Stomach smooth muscle (tissue), 2 donors: ENCODE results near the gene ANTXRL.
"Not testable (repeated sequence)": the region's sequence is repeated elsewhere in the genome, so short reads cannot be mapped to it uniquely, and the experiment has no call there.

Experiments
- H3K27ac ChIP-seq: one replicate; pipeline ENCODE4 v1.7.0; 2013; ENCODE audit warnings: mild to moderate bottlenecking, low read length, inconsistent platforms
- H3K27me3 ChIP-seq, 2 donors: one replicate each; pipeline ENCODE4 v1.7.0; 2013; ENCODE audit warnings: low read length in 2 of 2; ENCODE audit not compliant: insufficient read depth in 2 of 2, control insufficient read depth in 1 of 2
- H3K36me3 ChIP-seq, 2 donors: one replicate each; pipeline ENCODE4 v1.7.0; 2013; ENCODE audit warnings: low read length in 2 of 2; ENCODE audit not compliant: control insufficient read depth in 2 of 2, insufficient read depth in 2 of 2
- H3K4me1 ChIP-seq: one replicate; pipeline ENCODE4 v1.7.0; 2013; ENCODE audit warnings: low read length; ENCODE audit not compliant: control insufficient read depth, insufficient read depth
- H3K4me3 ChIP-seq, 2 donors: one replicate each; pipeline ENCODE4 v1.7.0; 2013; ENCODE audit warnings: low read length in 2 of 2
- H3K9ac ChIP-seq, 2 donors: one replicate each; pipeline ENCODE4 v1.7.0; 2013; ENCODE audit warnings: low read length in 2 of 2, mild to moderate bottlenecking in 1 of 2
- H3K9me3 ChIP-seq, 2 donors: one replicate each; pipeline ENCODE4 v1.7.0; 2013; ENCODE audit warnings: low read length in 2 of 2; ENCODE audit not compliant: control insufficient read depth in 2 of 2
- donor health status: healthy.
- donor health status: Pancreatic carcinoma.

The ANTXRL gene

DNA sequence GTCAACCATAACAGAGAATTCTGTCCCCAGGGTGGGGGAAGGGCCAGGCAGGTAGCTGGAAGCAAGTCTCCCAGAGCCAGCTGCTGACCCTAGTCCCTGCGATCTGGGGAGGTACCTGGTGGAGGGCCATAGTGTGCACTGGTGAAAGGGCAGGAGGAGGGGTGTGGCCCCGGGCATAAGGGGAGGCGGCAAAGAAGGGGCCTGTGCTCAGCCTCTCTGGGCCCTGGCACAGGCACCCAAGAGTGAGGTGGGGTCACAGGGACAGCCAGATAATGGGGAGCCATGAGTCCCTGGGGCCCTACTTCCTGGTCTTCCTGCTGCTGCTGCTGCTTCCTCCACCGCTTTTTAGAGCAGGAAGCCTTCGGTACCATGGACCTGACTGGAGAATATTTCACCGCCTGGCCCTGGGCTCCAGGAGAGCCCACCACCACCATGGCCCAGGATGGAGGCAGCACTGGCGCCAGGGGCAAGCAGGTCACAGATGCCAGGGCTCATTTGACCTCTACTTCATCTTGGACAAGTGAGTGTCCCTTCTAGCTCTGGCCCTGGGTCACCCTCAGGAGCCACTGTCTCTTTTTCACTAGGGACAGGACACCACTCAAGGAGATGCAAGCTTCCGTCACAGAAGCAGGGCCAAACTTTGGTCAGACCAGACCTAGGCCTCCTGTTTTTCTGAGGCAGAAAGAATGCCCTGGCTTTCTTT, at the start of gene ANTXRL:
TSS of gene ANTXRL (plus strand) at position 7 of the 703 bp plus-strand sequence. CDS start at position 273, 266 bp downstream.
- H3K9ac ChIP-seq = no peak within 1 kb of the TSS
- no peaks in the 10 kb centered on the region for H3K36me3 ChIP-seq
- H3K9me3 ChIP-seq = peaks cover 0 to 2% of the 10 kb centered on the region in 2 donors
- peaks cover 0 to 3% of the 10 kb centered on the region in 2 donors for H3K27me3 ChIP-seq
- H3K4me3 ChIP-seq = no peak within 1 kb of the TSS
- peaks cover 32% of the 10 kb centered on the region for H3K4me1 ChIP-seq
- H3K27ac ChIP-seq = no peak within 1 kb of the TSS

DNA sequence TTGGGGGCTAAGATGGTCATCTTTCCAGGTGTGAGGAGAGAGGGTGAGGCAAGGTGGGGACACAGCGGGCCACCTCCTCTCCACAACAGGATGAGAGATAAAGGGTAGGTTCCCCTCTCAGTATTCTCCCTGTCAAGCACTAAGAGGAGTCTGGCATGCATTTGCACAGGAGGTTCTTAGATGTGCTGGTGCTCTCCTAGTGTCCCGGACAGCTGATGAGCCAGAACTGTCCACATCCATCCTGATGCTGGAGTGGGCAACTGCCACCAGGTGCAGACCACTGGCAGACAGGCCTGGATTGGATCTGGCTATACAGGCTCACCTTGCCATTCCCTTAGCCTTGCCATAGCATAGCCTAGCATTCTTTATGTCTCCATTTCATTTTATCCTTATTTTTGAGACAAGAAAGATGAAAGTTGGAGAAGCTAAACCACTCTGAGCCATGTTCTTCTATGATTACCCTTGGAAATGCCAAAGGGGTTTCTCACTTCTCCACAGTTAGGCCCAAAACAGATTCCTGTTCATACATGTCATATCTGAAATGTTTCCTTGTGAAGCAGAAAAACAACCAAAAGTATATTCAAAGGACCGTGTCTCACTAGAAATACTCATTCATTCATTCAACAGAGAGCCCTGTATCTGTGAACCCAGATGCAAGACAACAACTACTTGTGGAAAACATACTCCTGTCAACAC, 48.8 kb upstream of the ANTXRL start:
- no peak overlapping the region for H3K9ac ChIP-seq
- no peak overlapping the region for H3K27ac ChIP-seq
- no peaks in the 10 kb centered on the region for H3K36me3 ChIP-seq
- H3K9me3 ChIP-seq = peaks cover 0 to 9% of the 10 kb centered on the region in 2 donors
- no peaks in the 10 kb centered on the region for H3K4me1 ChIP-seq
- peaks cover 0 to 17% of the 10 kb centered on the region in 2 donors for H3K27me3 ChIP-seq
- H3K4me3 ChIP-seq = no peak overlapping the region

DNA sequence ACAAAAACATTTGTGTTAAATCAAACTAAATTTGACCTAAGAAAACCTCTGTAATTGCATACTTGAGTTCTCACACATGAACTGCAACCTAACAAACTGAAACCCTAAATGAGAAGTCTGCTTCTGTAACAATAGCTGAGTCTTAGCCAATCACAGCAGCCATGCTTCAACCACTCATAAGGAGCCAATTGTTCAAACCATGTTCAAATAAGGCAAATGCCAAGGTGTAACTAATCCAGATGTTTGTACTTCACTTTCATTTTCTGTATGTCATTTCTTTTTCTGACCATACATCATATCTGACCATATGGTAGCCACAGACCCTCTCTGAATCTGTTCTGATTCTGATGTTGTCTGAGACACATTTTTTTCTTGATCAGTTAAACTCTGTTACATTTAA, 47.5 kb upstream of the ANTXRL start:
- Histone ChIP-seq H3K9ac (no peak overlapping the region), H3K4me3 (no peak overlapping the region), H3K9me3 (peaks cover 0 to 9% of the 10 kb centered on the region in 2 donors), H3K36me3 (no peaks in the 10 kb centered on the region), H3K27ac (no peak overlapping the region), H3K4me1 (no peaks in the 10 kb centered on the region), H3K27me3 (peaks cover 0 to 17% of the 10 kb centered on the region in 2 donors)

DNA sequence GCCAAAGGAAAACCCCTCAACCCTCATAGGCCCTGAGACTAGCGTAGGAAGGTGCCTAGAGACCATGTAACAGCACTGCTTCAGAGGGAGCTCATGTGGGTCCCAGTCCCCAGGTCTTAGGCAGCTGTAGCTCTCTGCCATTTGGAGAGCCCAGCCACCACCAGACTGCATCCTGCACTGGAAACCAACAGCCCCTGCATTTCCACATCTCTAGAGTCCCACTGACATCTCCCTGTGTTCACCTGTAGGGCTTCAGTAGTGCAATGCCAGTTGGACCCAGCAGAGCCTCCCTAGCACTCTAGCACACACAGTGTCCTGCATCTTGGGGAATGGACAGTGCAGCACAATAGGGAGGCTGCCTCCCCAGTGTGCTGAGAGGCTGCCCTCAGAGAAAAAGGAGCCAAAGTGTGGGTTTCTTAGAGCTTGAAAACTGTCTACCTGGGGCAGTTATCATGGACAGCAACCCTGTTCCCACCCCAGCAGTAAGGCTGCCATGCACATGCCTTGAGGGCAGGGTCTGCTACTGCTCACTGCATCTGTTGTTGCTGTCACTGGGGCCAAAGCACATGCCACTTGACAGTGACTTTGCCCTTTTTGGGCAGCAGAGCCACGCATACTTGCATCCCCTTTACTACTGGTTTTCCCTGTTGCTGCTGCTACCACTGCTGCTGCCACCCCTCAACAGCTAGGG, 46.7 kb upstream of the ANTXRL start:
- Histone ChIP-seq H3K9ac (no peak overlapping the region), H3K4me1 (no peaks in the 10 kb centered on the region), H3K27me3 (peaks cover 0 to 17% of the 10 kb centered on the region in 2 donors), H3K9me3 (peaks cover 0 to 7% of the 10 kb centered on the region in 2 donors), H3K4me3 (no peak overlapping the region), H3K36me3 (no peaks in the 10 kb centered on the region), H3K27ac (no peak overlapping the region)

DNA sequence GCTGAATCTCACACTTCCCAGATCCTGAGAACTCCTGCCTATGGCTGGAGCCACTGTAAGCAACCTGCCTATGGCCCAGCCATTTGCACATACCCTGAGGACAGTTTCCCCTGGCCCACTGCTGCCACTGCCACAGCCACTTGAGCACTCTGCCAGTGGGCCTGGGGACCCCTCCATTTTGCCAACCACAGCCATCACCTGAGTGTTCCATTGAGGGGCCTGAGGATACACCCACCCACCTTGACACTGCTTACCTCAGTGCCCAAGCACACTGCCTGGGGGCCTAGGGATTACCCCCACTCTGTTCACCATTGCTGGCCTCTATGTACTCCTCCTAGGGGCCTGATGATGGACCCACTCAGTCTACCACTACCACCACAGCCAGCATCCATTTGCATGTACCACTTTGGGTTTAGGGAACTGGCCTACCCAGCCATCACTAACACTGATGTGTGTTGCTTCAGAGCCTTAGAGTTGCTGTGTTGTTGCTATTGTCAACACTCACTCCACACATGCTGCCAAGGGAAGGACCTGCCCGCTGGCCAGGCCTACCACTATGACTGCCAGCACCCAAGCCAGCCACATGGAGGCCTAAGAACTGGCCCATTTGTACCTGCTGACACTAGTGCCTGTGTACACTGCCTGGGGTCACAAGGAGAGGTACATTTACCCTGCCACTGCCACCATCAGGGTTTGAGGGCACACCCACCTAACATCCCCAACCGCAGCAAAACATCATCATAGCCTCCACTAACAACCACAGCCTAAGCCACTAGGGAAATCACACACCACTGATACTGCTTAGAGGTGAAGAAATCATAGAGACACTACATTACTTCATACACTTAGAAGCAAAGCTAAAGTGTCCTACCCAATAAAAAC, 45.9 kb upstream of the ANTXRL start:
- Histone ChIP-seq H3K9me3 (peaks cover 0 to 6% of the 10 kb centered on the region in 2 donors), H3K4me1 (no peaks in the 10 kb centered on the region), H3K27me3 (peaks cover 0 to 17% of the 10 kb centered on the region in 2 donors), H3K36me3 (no peaks in the 10 kb centered on the region), H3K4me3 (no peak overlapping the region), H3K9ac (no peak overlapping the region), H3K27ac (no peak overlapping the region)

DNA sequence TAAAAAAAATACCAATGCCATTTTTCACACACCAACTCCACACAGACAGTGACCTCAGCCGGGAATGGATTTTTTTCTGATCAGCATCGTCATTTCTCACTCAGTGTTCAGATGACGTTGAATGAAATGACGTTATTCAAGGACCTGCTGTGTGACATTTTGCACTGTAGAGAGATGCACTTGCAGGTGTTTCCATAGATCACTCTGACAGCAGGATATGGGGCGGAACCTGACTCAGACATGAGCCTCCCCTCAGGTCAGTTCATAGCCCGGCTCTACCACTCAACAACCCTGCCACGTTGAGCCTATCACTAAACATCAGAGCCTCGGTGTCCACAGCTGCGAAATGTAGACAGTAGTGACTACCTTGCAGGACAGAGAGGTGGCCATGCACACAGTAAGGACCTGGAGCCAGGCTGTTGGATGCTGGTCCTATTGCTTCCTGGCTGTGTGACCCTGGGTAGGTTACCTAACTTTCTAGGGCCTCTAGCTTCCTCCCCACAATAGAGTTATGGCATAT, 41.4 kb upstream of the ANTXRL start:
- Histone ChIP-seq H3K4me1 (peaks cover 2% of the 10 kb centered on the region), H3K36me3 (no peaks in the 10 kb centered on the region), H3K9me3 (peaks cover 0 to 6% of the 10 kb centered on the region in 2 donors), H3K4me3 (no peak overlapping the region), H3K27me3 (peaks cover 0 to 6% of the 10 kb centered on the region in 2 donors), H3K9ac (no peak overlapping the region), H3K27ac (no peak overlapping the region)

DNA sequence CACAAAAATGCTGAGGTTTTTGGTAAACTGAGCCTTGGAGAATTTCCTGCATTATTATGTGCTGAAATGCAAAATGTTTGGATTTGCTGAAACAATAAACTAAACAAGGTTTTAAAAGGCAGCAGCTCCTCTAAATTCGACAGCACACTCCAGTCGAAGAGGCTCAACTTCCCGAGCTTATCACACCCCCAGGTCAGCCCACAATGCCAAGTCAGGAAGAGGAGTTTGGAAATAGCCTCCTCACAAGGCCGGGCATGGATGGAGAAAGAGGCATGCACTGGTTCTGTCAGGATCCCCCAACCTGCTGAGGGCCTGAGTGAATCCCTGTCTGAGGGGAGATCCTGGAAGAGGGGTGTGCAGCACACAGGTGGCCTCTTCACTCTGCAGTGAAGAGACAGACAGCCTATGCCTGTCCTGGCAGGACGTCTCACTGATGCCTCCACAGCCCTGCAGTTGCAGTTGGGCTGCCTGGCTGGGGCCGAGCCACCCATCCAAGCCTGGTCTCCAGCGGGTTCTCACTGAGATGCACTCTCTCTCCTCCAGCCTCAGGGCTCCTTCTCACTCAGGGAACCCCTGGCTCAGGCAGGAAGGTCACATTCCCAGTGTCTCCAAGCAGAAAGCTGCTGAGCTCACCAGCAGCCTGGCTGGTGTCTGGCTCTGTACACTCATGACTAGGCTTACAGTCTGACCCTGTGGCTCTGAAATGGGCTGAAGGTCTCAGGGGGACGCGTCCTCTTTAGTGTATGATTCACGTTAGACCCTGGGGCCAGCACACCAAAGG, 40.2 kb upstream of the ANTXRL start:
- not testable (repeated sequence) for H3K9ac ChIP-seq, H3K9me3 ChIP-seq, H3K4me1 ChIP-seq, H3K27me3 ChIP-seq, H3K36me3 ChIP-seq, H3K27ac ChIP-seq, H3K4me3 ChIP-seq

DNA sequence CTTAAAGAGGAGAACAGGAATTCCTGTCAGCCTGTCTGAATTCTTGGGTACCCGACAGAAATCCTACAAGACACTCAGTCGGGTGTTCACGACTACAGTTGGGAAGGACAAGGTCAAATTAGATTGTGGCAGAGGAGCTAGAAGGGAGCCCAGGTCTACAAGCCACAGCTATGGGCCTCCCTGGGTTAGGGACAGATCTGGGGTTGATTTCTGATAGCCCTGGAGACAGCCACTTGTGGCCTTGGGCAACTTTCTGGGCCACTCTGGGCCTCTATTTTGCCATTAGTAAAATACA, 39.7 kb upstream of the ANTXRL start:
- Histone ChIP-seq H3K36me3 (no peaks in the 10 kb centered on the region), H3K9me3 (peaks cover 0 to 1% of the 10 kb centered on the region in 2 donors), H3K9ac (no peak overlapping the region), H3K27me3 (peaks cover 0 to 2% of the 10 kb centered on the region in 2 donors), H3K4me3 (no peak overlapping the region), H3K4me1 (peaks cover 2% of the 10 kb centered on the region), H3K27ac (no peak overlapping the region)

DNA sequence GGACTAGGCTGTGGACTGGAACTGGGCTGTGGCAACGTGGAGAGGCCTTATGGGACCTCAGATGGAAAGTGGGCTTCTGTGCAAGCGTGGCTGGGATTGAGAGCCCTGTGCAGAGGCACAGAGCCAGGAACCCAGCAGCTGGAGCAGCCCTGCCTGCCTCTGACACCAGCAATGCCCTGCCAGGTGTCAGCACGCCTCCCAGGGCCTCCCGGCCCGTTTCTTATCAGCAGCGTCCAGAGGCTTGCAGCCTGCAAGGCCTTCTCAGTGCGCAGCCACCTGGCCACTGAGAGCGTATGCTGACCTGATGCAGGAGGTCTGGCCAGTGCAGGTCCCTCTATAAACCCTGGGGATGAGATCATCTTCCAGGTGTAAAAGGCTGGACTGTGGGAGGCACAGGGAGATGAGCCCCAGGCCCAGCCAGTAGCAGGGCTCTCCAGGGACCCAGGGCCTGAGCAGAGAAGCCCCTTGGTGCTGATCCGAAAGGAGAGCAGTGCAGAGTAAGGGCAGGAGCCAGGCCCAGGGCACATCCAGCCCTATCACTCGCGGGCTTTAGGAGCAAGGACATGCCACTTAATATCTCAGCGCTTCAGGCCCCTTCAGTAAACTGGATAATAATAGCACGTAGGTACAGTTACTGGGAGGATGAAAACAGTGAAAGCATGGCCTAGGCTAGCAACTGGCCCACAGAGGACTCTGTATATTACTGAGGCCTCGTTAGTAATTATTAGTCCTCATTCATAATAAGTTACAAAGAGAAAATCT, 38.8 kb upstream of the ANTXRL start:
- peaks cover 2% of the 10 kb centered on the region for H3K4me1 ChIP-seq
- no peaks in the 10 kb centered on the region for H3K9me3 ChIP-seq
- peaks cover 0 to 4% of the 10 kb centered on the region in 2 donors for H3K27me3 ChIP-seq
- H3K4me3 ChIP-seq = no peak overlapping the region
- no peaks in the 10 kb centered on the region for H3K36me3 ChIP-seq
- H3K27ac ChIP-seq = no peak overlapping the region
- no peak overlapping the region for H3K9ac ChIP-seq
